ENCODE results near the gene TSPY4.
"Not testable (repeated sequence)": the region's sequence is repeated elsewhere in the genome, so short reads cannot be mapped to it uniquely, and the experiment has no call there.

TSPY4 gene

GRCh38 chrY:9337164-9337563 lies at the start of gene TSPY4:
TSPY4 (plus strand) TSS chrY:9337464; CDS start chrY:9337510, 46 bp downstream.
- not testable (repeated sequence) for DNase-seq

- no peak for DNase-seq
Observed at GRCh38 chrY:9320996-9321395, 16.3 kb upstream of the TSPY4 start.

- not testable (repeated sequence) for DNase-seq
Observed at GRCh38 chrY:9357497-9357896, 20.2 kb downstream of the TSPY4 start, which contains the start of gene TSPY8. TSPY8 (plus strand) TSS chrY:9357797; CDS start chrY:9357843, 46 bp downstream.
